HG02798 (cell line): ENCODE results near the gene NUMA1.

Experiments
- ATAC-seq: cut with Tn5 transposase; IDR thresholded peaks from one replicate; pipeline ENCODE4 v1.9.1; 2021; ENCODE audit warnings: mild to moderate bottlenecking; ENCODE audit not compliant: unreplicated experiment, poor library complexity

NUMA1 gene

DNA sequence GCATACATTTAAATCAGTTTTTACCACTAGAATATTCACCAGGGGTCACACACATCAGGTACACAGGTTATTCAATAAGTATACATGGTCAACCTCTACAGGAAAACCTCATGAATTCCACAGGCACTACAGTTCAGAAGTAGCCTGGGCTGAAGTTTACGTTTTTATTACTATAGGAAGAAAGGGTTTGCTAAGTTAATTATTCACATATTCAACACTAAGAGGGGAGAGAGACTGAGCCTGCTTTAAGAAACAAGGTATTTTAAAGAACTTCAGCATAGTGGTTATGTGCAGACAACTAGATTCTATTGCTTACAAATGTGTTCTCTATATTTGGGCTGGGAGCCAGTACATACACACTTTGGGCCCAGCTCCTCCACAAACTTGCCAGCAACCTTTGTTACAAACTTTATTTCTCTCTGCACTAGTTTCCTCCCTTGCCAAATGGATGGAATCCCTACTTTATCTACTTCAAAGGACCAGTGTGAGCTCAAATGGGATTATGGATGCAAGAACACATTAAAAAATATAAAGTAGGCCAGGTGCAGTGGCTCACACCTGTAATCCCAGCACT lies 49.8 kb downstream of the NUMA1 start:
- ATAC-seq = no peak

DNA sequence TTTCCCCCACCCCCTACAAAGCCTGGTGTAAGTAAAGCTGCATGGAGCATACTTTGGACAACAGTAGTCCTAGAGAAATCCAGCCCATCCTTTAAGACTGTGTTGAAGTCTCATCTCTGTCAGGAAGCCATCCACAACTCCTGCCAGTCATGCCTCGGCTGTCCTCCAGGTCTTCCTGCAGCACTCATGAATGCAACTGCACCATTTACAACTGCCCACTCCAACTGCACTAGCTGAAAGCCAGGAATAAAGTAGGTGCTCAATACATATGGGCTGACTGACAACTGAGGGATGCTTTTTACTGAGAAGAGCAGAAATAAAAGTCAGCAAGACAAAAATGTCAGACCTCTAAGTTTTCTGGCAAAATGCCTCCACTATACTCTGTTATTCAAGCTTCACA lies 54.3 kb downstream of the NUMA1 start:
- ATAC-seq = no peak

DNA sequence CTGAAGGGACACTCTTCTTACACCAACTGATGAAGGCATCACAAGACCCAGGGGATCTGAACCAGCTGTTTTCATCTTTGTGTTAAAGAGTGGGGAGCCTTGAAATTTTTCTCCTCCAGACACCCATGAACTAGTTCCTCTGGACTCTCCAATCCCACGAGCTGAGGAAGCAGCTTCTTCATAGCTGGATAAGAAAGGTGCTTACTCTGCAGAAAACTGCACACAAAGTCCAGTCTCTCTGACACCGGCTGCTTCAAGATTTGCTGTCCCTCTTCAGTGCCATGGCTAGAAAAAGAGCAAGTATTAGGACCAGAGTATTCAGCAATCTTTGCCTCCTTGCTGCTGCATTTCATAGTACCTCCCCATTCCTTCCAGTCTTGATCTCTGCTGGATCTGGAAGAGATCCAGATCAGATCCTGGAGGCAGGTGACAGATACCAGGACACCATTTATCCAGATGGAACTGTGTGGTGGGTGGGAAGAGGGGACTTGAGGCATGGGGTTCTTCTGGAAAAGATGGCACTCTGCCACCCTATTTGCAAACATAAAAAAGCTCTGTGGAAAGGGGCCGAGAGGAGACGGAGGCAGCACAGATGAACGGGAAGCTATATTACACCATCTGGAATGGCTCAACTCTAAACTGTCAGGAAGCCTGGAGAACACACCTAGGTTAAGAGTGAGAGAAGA lies 56.1 kb downstream of the NUMA1 start:
- ATAC-seq = no peak

DNA sequence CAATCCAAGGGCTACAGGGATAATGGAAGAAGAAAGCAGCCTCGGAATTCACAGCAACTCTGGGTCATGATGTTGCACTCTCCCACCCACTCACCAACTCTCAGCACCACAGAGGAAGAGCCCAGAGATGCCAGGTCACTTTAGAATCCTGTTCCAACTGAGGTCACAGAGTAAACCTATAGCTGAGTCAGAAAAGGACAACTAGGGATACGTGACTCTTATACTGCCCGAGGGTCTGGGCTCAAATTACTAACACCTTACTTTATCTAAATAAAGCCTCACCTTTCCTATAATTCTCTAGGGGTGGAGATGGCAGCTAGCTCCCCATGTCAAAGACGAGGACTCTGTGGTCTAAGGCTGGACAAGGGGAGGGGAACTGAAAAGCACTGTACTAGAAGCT lies 57.0 kb downstream of the NUMA1 start:
- no peak for ATAC-seq

DNA sequence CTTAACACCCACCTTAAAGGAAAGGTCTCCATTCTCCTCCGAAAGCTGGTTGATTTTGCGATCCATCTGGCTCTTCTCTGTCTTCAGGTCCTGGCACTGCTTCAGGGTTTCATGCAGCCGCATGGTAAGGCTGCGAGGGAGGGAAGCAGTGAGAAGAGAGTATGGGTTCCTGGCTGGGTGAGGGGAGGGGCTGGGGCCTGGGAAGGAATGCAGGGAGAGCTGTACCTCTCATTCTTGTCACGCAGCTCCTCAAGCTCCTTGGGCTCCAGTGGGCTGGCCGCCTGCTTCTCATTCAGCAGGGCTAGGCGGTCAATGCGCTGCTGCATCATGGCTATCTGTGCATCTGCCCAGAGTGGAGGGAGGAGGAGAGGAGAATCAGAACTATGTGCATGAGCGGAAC lies 62.2 kb downstream of the NUMA1 start:
- ATAC-seq = no peak

DNA sequence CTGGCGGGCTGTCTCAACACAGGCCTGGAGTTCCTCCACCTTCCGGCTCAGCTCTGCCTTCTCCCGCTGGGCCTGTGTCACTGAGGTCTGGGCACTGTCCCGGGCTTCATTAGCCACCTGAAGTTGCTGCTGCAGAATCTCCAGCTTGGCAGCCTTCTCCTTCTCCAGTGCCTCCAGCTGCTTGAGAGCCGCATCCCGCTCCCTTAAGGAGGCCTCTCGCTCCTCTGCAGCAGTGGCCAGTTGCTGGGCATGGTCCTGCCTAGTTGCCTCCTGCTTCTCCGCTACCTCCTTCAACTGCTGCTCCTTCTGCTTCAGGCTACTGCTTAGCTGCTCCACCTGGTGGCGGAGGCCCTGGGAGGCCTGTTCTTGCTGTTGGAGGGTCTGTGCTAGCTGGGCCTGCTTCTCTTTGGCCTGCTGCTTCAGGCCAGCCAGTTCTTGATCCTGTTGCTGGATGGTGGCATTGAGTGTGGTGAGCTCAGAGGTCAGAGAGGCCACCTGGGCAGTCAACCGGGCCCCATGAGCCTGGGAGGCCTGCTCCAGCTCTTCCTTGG lies 64.8 kb downstream of the NUMA1 start:
- no peak for ATAC-seq

DNA sequence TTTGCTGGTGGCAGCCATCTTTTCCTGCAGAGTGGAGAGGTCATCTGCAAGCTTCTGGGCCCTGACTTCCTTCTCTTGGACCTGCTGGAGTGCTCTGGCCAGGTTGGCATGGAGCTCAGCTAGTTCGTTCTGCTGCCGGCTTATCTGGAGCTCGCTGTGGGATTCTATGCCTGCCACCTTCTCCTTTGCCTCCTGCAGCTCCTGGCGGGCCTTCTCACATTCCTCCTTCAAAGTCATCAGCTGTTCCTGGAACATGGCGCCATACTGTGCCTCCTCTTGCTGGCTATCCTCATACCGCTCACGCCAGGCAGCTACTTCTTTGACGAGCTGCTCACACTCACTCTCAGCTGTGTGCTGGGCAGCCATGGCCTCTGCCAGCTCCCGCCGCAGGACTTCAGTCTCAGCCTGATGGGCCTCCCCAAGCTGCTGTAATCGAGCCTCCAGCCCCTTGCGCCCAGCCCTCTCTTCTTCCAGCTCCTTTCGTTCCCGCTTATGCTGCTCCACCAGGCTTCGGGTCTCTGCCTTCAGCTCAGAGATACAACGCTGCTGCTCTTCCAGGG lies 65.5 kb downstream of the NUMA1 start:
- ATAC-seq = no peak

DNA sequence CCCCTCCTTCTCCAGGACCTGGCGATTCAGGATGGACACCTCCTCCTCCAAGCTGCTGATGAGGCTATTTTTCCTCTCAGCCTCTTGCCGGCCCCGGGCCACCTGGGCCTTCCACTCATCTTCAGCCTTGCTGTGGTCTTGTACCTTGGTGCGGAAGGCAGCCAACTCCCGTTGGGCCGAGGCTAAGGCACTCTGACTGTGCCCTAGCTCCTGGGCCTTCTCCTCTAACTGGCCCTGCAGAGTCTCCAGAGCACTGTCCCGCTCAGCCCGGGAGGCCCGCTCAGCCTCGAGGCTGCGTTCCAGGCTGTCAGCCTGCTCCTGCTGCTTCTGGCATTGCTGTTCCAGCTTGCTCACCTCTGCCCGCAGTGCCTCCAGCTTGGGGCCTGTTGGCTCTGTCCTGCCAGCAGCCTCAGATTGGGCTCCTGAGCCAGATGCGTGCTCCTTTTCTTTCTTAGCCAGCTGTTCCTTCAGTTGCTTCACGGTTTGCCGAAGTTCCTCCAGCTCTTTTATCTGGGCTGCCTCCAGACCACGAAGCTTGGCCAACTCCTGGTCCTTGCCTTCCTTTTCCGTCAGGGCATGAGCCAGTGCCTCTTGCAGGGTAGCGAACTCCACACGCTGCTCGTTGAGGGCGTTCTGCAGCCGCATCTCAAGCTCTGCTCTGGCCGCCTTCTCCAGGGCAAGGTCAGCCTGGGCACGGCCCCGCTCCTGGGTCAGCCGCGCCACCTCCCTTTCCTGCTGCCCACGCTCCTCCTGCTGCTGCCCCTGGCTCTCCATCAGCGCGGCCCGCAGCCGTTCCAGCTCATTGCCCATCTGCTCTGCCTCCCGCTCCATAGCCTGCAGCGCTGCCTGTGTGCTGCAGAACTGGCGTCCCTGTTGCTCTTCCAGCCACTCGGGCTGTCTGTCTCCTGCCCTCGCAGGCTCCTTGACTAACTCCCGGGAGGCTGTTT lies 66.3 kb downstream of the NUMA1 start:
- ATAC-seq = no peak

DNA sequence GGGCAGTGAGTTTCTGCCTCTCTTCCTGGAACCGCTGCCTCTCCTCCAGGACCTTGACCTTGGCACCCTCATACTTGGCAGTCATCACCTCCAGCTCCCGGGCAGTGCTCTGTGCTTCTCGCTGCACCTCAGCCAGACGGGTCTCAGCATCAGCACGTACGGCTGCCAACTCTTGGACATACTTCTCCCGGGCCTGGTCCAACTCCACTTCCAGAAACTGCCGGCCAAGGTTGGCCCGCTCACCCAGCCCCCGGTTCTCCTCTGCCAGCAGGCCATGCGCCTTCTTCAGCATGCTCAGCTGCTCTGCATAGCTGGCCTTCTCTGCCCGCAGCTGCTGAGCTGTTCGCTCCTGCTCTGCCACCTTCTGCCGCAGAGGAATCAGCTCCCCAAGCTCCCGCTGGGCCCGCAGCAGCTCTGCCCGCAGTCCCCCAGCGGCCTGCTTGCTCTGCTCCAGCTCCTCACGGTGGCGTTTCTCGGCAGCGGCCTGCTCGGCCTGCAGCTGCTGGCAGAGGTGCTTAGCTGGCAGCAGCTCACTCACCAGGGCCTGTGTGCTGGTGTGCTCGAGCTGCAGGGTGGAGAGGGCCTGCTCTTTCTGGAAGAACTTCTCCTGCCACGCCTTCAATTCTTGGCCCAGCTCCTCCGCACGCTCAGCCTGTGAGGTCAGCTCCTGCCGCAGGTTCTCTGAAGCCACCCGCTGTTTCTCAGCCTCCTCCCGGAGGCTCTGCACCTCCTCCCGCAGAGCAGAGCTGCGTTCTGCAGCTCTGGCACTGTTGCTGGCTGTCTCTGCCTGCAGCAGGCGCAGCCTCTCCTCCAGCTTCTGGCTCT lies 67.2 kb downstream of the NUMA1 start:
- ATAC-seq = no peak

DNA sequence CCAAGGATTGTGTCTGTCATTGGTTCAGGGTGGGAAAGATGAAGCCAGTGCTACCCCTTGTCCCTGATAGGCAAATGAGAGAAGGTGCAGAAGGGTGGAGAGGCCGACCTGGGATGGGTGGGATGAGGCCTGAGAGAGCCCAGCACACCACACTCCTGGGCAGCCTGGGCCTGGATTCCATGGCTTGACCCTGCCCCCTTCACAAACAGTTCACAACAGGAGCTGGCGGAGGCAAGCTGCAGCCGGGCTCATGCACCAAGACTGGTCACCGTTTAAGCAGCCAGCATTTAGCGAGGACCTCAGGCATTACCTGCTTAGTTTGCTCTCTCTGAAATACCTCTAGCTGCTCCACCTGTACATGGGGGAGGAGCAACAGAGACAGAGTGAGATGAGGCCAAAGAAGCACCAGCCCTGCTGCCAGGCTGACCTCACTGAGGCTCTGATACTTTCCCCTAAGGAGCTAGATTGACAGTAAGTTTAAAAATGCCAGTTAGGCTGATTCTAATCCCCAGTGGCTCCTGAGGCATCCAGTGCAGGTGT lies 68.2 kb downstream of the NUMA1 start:
- no peak for ATAC-seq

DNA sequence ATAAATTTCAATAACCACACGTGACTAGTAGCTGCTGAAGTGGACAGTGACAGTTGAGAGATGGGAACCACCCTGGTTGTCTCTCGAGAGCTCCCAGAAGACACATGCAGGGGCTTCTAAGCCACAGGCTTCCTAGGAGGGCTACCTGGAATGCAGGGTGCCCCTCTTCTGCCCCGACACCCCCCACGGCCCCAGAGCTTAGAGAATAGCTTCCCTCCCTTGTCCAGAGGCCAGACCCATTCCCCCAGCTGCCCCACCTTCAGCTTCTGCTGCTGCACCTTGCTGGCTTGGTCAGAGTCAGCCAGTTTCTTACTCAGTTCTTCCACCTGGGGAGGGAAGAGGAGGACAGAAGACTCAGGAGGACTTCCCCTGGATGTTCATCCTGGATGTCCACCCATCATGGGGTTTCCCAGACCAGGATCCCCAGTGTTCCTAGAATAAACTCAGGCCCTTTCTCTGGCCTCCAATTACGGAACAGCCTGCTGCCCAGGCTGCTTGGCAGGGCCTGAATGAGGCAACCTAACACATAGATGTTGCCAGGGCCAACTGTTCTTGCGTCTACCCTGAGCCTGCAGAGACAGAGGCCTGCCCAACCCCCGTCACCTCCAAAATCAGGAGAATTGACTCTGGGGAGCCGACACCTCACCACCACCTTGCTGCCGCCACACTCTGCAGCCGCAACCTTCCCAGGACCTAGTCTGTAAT lies 69.7 kb downstream of the NUMA1 start:
- no peak for ATAC-seq

DNA sequence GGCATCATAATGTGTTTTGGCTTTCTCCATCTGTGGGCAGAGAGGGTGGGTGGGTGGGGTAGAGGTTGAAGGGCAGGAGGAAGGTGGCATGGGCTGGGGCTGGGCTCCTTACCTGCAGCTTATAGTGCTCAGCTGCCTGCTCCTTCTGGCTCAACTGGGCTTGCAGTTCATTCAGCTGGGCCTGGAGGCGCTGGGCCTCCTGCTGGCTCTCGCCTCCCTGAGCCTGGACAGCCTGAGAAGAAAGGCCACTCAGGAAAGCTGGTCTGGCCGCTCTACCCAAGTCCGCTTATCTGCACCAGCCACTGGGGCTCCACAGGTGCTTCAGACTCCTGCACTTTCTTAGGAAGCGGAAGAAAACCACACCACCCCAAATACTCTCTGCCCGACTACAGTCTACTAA lies 71.2 kb downstream of the NUMA1 start:
- ATAC-seq = no peak

DNA sequence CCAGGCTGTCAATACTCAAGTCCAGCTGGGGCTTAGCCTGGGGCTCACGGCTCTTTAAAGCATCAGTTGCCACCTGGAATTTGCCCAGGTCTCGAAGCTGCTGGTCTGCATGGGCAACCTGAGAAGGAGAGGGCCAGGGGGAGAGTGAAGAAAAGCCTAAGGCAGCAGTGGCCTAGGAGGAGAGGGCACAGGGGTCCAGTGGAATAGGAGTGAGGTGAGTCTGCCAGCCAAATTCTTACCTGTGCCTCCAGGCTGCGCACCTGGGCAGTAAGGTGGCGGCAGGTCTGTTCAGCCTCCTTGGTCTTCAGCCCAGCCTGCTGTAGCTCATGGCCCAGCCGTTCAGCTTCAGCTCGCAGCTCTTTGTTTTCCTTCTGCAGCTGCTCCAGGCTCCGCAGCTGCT lies 71.6 kb downstream of the NUMA1 start:
- ATAC-seq = no peak

DNA sequence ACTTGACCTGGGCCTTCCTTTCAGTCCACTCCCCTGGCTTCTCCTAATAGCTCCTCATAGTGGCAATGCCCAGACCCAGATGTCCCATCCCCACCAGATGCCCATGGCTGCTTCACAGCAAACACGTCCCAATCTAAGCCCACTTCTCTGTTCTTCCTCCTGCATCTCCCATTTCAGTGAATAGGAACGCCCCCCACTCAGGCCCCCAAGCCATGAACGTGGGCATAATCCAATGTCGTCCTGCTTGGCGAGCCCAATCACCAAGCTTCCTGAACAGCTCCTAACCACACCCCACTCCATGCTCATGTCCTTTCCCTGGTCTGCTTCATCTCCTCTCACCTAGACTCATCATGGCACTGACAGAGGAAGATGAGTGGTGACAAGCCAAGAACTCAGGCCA lies 72.8 kb downstream of the NUMA1 start:
- no peak for ATAC-seq

DNA sequence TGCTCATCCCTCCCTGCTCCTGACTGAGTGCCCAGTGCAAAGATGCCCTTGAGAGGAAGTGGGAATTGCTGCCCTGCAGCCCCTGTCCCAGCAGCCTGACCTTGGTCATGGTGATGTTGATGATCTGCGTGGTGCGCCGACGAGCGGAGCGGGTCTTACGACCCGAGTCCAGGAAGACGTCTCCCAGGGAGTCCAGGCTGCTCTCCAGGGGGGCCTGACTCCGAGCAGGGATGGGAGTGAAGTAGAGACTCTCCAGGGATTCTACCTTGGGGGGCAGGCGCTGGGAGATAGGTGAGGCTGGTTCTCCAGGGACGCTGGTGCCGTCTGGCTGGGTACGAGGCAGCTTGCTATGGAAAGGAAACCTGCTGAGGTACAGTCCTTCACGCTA lies 73.3 kb downstream of the NUMA1 start:
- no peak for ATAC-seq

DNA sequence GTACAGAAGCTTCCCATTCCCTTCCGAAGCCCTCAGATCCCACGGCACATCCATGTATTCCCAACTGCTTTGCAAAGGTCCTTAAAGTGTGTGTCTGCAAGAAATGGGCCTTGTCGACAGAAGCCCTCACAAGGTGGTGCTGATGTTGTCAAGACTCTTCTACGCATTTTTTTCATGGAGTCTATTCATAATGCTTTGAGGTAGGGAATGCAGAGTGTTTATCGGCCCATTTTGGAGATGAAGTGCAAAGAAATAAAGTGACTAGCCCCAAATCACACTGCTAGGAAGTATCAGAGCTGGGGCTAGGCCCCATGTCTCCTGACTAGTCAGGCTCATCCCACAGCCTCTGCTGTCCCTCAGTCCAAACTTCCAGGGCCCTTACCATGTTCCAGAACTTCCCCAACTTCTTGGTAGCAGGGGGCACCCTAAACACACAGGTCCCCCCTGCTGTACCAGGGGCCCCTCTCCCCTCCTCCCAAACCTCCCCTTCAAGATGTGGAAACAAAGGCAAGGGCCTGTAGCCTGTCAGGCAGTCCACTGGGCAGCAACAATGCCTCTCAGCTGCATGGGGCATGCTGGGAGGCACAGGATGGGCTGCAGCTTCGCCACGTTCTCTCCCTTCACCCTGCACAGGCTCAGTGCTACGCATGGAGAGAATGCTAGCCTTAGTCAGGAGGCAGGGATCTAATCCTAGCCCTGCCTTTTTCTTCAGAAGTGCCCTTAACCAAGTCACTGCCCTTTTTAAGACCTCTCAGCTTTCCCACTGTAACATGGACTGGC lies 73.8 kb downstream of the NUMA1 start:
- no peak for ATAC-seq

DNA sequence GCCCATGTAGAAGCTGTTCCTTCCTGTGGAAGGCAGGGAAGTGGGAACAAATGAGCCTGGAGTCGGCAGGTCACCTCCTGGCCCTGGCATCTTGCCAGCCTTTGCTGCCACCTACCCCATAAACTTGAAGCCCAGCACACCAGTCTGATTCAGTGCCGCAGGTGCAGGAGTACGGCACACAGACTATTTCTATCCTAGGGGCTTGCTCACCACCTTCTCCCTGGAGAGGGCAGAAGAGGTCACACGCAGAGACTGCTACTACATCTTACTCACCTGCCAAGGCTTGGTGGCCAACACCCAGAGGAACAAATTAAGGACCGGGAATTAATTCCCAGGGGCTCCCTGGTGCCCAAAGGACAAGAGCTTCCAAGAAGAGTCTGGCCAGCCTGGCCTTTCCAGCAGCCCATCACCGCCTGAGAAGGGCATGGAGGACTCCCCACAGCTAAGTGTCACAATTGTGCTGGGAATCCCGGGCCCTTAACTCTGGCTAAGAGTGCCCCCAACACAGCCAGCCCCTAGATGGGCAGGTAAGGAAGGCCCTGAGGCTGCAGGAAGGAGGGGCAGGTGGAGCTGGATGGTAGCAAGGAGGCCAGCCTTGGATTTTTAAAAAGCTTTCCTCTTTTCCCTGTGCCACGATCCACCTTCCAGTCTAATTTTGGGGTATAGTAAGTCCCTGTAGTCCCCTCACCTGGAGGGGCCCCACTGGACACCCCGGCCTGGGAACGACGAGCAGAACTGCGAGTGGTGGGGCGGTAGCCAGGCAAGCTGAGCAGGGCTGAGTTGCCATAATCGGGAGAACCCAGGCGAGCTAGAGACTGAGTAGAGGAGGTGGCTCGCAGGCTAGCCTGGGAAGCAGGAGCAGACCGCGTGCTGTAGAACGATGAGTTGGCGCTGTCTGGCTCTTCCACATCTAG lies 74.7 kb downstream of the NUMA1 start:
- ATAC-seq = no peak
